Activated naive CD8-positive, alpha-beta T cell (primary cell): ENCODE measurements around the gene TMEM62.

ENCODE experiments used
- H3K27ac Mint-ChIP-seq: one replicate; pipeline ENCODE4 v1.8.0; 2021; ENCODE audit warnings: mixed read lengths
- H3K27me3 Mint-ChIP-seq: one replicate; pipeline ENCODE4 v1.8.0; 2021; ENCODE audit warnings: mixed read lengths
- H3K36me3 Mint-ChIP-seq: one replicate; pipeline ENCODE4 v1.8.0; 2021; ENCODE audit warnings: mixed read lengths
- H3K4me1 Mint-ChIP-seq: one replicate; pipeline ENCODE4 v1.8.0; 2021; ENCODE audit warnings: low read depth, mixed read lengths
- H3K4me3 Mint-ChIP-seq: one replicate; pipeline ENCODE4 v1.8.0; 2021; ENCODE audit warnings: mild to moderate bottlenecking, mixed read lengths
- H3K9me3 Mint-ChIP-seq: one replicate; pipeline ENCODE4 v1.8.0; 2021; ENCODE audit warnings: low read depth, mixed read lengths

Gene TMEM62

GRCh38 chr15:43133430-43134156 is at the start of gene TMEM62:
TMEM62 (plus strand) TSS chr15:43133586; CDS start chr15:43133803, 217 bp downstream.
- Mint-ChIP-seq H3K4me3 (peak within 1 kb of the TSS; percentile 93), H3K9me3 (no peaks in the 10 kb centered on the region), H3K27ac (peak within 1 kb of the TSS; percentile 89), H3K36me3 (peaks cover 5% of the 10 kb centered on the region), H3K27me3 (peaks cover 4% of the 10 kb centered on the region), H3K4me1 (peaks cover 18% of the 10 kb centered on the region)

GRCh38 chr15:43085921-43086320 is 47.5 kb upstream of the TMEM62 start:
- H3K9me3 Mint-ChIP-seq: no peaks in the 10 kb centered on the region
- H3K27me3 Mint-ChIP-seq: no peaks in the 10 kb centered on the region
- H3K36me3 Mint-ChIP-seq: peaks cover 6% of the 10 kb centered on the region
- no peak overlapping the region for H3K27ac Mint-ChIP-seq
- no peak overlapping the region for H3K4me3 Mint-ChIP-seq
- peaks cover 29% of the 10 kb centered on the region for H3K4me1 Mint-ChIP-seq

GRCh38 chr15:43086551-43086950 is 46.8 kb upstream of the TMEM62 start:
- H3K9me3 Mint-ChIP-seq: no peaks in the 10 kb centered on the region
- no peak overlapping the region for H3K4me3 Mint-ChIP-seq
- no peak overlapping the region for H3K27ac Mint-ChIP-seq
- peaks cover 29% of the 10 kb centered on the region for H3K4me1 Mint-ChIP-seq
- H3K27me3 Mint-ChIP-seq: no peaks in the 10 kb centered on the region
- H3K36me3 Mint-ChIP-seq: peaks cover 6% of the 10 kb centered on the region

GRCh38 chr15:43091859-43092258 is 41.5 kb upstream of the TMEM62 start:
- Mint-ChIP-seq H3K4me1 (peaks cover 42% of the 10 kb centered on the region), H3K27me3 (no peaks in the 10 kb centered on the region), H3K4me3 (no peak overlapping the region), H3K9me3 (no peaks in the 10 kb centered on the region), H3K36me3 (peaks cover 15% of the 10 kb centered on the region), H3K27ac (no peak overlapping the region)

GRCh38 chr15:43093026-43093425 is 40.4 kb upstream of the TMEM62 start:
- no peak overlapping the region for H3K27ac Mint-ChIP-seq
- H3K9me3 Mint-ChIP-seq: no peaks in the 10 kb centered on the region
- peaks cover 50% of the 10 kb centered on the region for H3K4me1 Mint-ChIP-seq
- peaks cover 17% of the 10 kb centered on the region for H3K36me3 Mint-ChIP-seq
- no peaks in the 10 kb centered on the region for H3K27me3 Mint-ChIP-seq
- H3K4me3 Mint-ChIP-seq: no peak overlapping the region

- Mint-ChIP-seq H3K4me3 (no peak overlapping the region), H3K27ac (no peak overlapping the region), H3K36me3 (peaks cover 18% of the 10 kb centered on the region), H3K4me1 (peaks cover 57% of the 10 kb centered on the region), H3K27me3 (no peaks in the 10 kb centered on the region), H3K9me3 (no peaks in the 10 kb centered on the region)
Observed at GRCh38 chr15:43094416-43095030, 38.9 kb upstream of the TMEM62 start.

- peaks cover 58% of the 10 kb centered on the region for H3K4me1 Mint-ChIP-seq
Observed at GRCh38 chr15:43095243-43095642, 38.1 kb upstream of the TMEM62 start.

GRCh38 chr15:43095708-43096347 is 37.6 kb upstream of the TMEM62 start:
- Mint-ChIP-seq H3K9me3 (no peaks in the 10 kb centered on the region), H3K4me1 (peaks cover 59% of the 10 kb centered on the region), H3K36me3 (peaks cover 24% of the 10 kb centered on the region), H3K4me3 (peak overlapping the region; percentile 6), H3K27me3 (no peaks in the 10 kb centered on the region), H3K27ac (no peak overlapping the region)

More at GRCh38 chr15:43095243-43095642, 38.1 kb upstream of the TMEM62 start:
- peaks cover 21% of the 10 kb centered on the region for H3K36me3 Mint-ChIP-seq
- H3K27me3 Mint-ChIP-seq: no peaks in the 10 kb centered on the region
- H3K27ac Mint-ChIP-seq: no peak overlapping the region
- no peaks in the 10 kb centered on the region for H3K9me3 Mint-ChIP-seq
- peak overlapping the region; percentile 6 for H3K4me3 Mint-ChIP-seq

GRCh38 chr15:43096411-43096810 is 37.0 kb upstream of the TMEM62 start:
- H3K27me3 Mint-ChIP-seq: no peaks in the 10 kb centered on the region
- H3K4me3 Mint-ChIP-seq: peak overlapping the region; percentile 22
- H3K27ac Mint-ChIP-seq: no peak overlapping the region
- peaks cover 64% of the 10 kb centered on the region for H3K4me1 Mint-ChIP-seq
- no peaks in the 10 kb centered on the region for H3K9me3 Mint-ChIP-seq
- peaks cover 25% of the 10 kb centered on the region for H3K36me3 Mint-ChIP-seq

GRCh38 chr15:43099105-43099845 is 34.1 kb upstream of the TMEM62 start:
- Mint-ChIP-seq H3K4me1 (peaks cover 79% of the 10 kb centered on the region), H3K36me3 (peaks cover 34% of the 10 kb centered on the region), H3K27me3 (no peaks in the 10 kb centered on the region), H3K4me3 (no peak overlapping the region), H3K27ac (no peak overlapping the region), H3K9me3 (no peaks in the 10 kb centered on the region)

GRCh38 chr15:43100971-43101370 is 32.4 kb upstream of the TMEM62 start:
- H3K27ac Mint-ChIP-seq: no peak overlapping the region
- no peaks in the 10 kb centered on the region for H3K27me3 Mint-ChIP-seq
- no peaks in the 10 kb centered on the region for H3K9me3 Mint-ChIP-seq
- H3K36me3 Mint-ChIP-seq: peaks cover 28% of the 10 kb centered on the region
- peaks cover 72% of the 10 kb centered on the region for H3K4me1 Mint-ChIP-seq
- peak overlapping the region; percentile 58 for H3K4me3 Mint-ChIP-seq

- Mint-ChIP-seq H3K9me3 (no peaks in the 10 kb centered on the region), H3K27me3 (no peaks in the 10 kb centered on the region), H3K4me3 (peak overlapping the region; percentile 23), H3K27ac (no peak overlapping the region), H3K36me3 (peaks cover 21% of the 10 kb centered on the region), H3K4me1 (peaks cover 71% of the 10 kb centered on the region)
Observed at GRCh38 chr15:43102187-43102586, 31.2 kb upstream of the TMEM62 start.

- peaks cover 2% of the 10 kb centered on the region for H3K27me3 Mint-ChIP-seq
- H3K4me1 Mint-ChIP-seq: peaks cover 56% of the 10 kb centered on the region
- peaks cover 21% of the 10 kb centered on the region for H3K36me3 Mint-ChIP-seq
- H3K27ac Mint-ChIP-seq: no peak overlapping the region
- no peaks in the 10 kb centered on the region for H3K9me3 Mint-ChIP-seq
- H3K4me3 Mint-ChIP-seq: peak overlapping the region; percentile 77
Observed at GRCh38 chr15:43103907-43104306, 29.5 kb upstream of the TMEM62 start.

GRCh38 chr15:43104426-43104825 is 29.0 kb upstream of the TMEM62 start:
- Mint-ChIP-seq H3K4me3 (peak overlapping the region; percentile 77), H3K9me3 (no peaks in the 10 kb centered on the region), H3K27ac (peak overlapping the region; percentile 16), H3K36me3 (peaks cover 21% of the 10 kb centered on the region), H3K27me3 (peaks cover 2% of the 10 kb centered on the region), H3K4me1 (peaks cover 54% of the 10 kb centered on the region)
